Omental fat pad (tissue), 4 donors: ENCODE data around the gene PSMB7. TPM values are rescaled to one million over a fixed set of nuclear protein-coding genes. Genes with fewer than 3 reads are reported as not detected.

ENCODE experiments used
- ATAC-seq: fragments of 150-250 bp; one replicate; pipeline ENCODE4 v1.9.1; 2016; ENCODE audit warnings: mild to moderate bottlenecking, moderate library complexity; ENCODE audit not compliant: low FRiP score
- DNase-seq: peaks from one replicate; pipeline ENCODE4 v3.0.0-alpha.2; 2019; ENCODE audit warnings: low spot score
- total RNA-seq, 4 donors: library from RNA; depleted of rRNA; stranded (reverse); fragments of >200 nt; gene quantifications; one replicate each; pipeline ENCODE4 v1.1.0, GENCODE V29; 2016
- TF ChIP-seq, protein P1 (sequence below), 3 donors: fragments of 450-650 bp; IDR thresholded peaks; one replicate each; pipeline ENCODE4 v1.5.1; 2016 to 2017; ENCODE audit warnings: antibody characterized with exemption in 3 of 3, mild to moderate bottlenecking in 3 of 3, moderate library complexity in 2 of 3

The PSMB7 gene
- total RNA-seq, 4 donors from 2014 or later = 172 to 200 (median 187) TPM

DNA sequence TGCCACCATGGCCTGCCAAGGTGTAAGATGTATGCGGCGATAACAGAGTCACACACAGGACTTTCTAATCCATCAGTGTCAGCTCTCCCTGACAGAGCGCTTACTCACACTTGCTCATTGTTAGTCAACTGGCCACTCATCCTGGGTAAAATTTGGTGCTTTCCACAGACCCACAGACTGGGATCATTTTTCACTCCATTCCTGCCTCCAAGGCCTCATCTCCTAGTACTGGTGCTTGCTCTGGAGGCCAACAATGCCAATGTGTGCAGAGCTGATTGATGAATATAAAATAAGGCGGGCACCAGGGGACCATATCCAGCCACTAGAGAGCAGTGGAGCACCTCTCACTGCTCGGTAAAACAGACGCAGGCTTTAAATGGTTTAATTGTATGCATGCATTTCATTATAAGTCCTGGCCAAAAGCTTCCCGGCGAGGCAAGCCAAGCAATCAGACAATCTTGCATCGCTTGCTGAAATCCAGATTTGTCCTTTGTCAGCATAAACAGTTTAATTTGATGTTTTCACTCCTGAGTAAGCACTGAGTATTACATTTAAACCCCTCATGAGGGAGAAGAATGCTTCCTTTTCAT, 22.3 kb downstream of the PSMB7 start:
- ATAC-seq = no peak
- no peak for DNase-seq
- TF ChIP-seq, protein P1, sequence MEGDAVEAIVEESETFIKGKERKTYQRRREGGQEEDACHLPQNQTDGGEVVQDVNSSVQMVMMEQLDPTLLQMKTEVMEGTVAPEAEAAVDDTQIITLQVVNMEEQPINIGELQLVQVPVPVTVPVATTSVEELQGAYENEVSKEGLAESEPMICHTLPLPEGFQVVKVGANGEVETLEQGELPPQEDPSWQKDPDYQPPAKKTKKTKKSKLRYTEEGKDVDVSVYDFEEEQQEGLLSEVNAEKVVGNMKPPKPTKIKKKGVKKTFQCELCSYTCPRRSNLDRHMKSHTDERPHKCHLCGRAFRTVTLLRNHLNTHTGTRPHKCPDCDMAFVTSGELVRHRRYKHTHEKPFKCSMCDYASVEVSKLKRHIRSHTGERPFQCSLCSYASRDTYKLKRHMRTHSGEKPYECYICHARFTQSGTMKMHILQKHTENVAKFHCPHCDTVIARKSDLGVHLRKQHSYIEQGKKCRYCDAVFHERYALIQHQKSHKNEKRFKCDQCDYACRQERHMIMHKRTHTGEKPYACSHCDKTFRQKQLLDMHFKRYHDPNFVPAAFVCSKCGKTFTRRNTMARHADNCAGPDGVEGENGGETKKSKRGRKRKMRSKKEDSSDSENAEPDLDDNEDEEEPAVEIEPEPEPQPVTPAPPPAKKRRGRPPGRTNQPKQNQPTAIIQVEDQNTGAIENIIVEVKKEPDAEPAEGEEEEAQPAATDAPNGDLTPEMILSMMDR (IDR thresholded peaks at IDR 0.05) = no peak

DNA sequence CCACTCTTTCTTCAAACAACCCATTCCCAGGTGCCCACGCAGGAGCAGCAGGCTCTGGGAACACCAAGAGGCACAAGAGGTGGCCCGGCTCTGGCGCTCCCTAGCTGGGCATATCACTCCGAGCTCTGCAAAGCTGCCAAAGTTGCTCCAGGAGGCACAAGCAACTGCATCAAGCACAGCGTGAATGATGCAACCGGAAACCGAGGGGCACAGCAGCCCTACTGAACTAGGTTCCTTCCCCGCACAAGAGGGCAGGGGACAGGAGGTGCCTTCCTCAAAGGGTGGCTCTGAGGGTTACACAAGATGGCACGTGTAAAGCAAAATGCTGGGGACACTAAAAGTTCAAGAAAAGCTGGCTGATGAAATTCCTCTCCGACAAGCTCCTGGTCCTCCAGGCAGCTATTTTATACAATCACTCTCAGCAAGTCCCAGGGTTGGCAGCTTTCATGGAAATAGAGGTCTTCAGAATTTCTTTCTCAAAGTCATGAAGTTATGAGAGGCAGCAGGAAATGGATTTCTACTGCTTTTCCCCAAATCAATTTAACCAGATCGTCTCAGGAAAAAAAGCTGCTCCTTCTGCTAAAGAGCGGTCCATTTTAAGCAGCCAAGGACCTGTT, 22.9 kb downstream of the PSMB7 start:
- DNase-seq (no peak), ATAC-seq (no peak)

DNA sequence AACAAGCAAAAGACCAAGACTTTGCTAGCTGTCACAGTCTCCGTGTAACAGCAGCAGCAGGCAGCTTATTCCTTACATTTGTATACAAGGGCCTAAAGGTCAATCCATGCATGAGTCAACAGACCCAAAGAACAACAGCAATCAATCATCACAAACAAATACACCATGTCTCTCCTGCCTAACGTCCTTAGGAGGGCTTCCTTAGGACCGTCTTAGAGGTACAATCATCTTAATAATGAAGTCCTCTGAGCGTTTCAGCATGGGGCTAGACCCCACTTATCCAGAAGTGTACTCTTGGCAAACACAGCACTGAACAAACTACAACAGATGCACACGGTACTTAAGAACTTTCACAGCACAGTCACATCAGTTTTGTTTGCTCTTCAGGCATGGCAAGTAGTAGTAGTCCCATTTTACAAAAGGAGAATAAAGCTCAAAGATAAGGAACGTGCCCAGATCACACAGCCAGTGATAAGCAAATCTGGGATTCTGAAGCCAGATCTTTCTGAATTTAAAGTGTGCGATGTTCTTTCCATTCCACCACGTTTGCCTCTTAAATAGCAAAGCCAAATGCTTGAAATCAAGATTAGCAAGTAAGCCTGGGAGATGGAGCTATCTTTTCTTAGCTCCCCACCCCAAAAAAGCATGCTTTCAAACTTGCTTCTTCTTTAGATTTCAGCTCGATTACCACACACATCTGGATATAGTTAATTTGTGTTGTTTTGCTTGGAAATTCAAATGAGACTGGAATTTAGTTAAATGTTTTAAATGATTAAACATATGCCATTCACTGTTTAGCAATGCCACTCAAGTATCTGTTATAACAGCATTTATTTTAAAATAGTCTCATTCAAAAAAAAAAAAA, 24.2 kb downstream of the PSMB7 start:
- no peak for DNase-seq
- TF ChIP-seq, protein P1 (IDR thresholded peaks at IDR 0.05) = no peak
- no peak for ATAC-seq

More for the DNA sequence above, 22.9 kb downstream of the PSMB7 start:
- TF ChIP-seq, protein P1 (IDR thresholded peaks at IDR 0.05) = no peak

DNA sequence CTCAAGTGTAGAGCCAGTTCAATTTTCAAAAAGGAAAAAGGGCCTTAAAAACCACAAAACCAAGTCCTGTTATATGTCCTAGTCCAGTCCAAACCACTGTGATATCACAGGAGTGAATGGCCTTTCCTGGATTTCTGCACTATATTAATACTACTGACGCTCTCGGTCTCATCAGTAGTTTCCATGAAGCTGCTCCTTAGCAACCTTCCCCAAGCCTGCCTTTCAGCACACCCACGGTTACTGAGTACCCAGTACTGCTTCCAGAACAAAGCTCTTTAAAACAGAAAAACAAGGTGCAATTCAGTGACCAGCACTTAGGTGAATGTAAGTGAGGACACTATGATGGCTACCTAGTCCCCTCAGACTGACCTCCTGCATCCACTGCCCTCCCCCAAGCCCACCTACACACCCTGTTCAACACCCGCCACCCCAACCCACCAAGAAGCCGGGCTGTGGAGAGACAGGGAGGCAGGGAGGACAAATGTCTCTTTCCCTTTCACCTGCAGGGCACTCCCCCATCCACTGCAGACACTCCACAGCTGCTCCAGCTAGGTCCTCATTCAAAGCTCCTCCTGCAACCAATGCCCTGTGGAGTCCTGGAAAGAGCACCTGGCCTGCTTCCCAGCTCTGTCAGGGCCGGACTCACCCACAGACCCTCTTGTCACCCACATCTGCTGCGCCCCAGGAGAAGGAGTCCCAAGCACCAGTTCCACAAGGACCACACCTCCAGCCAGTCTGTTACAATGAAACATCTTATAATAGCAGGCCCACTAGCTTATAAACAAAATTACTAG, 25.9 kb downstream of the PSMB7 start:
- TF ChIP-seq, protein P1 (IDR thresholded peaks at IDR 0.05) = no peak
- no peak for ATAC-seq

DNA sequence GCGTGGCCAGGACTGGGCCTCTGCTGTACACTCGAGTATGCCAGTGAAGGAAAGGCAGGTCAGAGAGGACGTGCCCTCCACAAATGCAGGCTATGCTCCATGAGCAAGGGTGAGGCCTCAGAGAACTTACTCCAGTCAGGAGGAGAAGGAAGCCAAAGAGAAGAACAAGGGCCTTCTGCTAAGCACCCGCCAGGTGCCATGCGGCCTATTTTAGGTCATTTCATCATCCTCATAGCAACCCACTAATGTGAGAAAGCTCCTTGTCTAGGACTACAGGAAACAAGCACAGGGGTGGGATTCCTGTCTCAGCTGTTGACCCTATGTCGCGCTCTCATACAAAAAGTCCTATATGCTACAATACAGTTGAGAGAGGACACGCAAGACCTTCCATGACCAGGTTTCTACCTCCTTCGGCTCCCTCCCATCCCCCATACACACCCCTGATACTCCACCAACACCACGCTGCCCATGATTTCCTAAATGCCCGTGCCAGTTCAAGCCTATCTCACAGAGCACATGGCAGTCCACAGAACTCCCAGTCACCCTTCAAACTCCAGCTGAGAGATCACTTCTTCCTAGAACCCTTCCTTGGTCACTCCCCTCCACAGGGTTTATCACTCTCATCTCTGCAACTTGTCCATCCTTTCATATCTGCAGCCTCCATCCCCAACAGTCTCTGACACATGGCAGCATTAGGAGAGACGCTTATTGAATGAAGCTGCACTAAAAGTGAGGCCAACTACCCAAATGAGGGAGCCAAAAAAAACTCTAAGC, 26.8 kb downstream of the PSMB7 start:
- TF ChIP-seq, protein P1 (IDR thresholded peaks at IDR 0.05) = no peak
- ATAC-seq (no peak), DNase-seq (no peak)

More for the DNA sequence above, 25.9 kb downstream of the PSMB7 start:
- DNase-seq = no peak

DNA sequence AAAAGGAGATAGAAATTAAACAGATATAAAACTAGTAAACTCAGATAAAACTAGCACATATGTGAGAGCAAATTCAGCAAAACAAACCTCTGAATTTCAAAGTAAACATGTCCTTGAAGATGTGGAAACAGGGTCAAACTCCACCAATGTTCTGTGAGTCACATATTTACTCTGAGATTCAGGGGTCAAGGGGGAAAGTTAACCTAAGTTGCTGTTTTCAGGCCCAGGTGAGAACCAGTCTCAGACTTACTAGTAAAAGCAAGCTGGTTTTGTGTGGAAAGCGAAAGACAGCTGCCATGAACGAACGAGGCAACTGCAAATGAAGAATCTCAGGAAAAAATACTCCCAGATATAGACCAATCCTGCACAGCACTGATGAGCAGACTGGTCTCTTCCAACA, 29.0 kb downstream of the PSMB7 start:
- no peak for DNase-seq
- TF ChIP-seq, protein P1 (IDR thresholded peaks at IDR 0.05) = no peak
- ATAC-seq = no peak
